ENCODE measurements around the gene VPS13A.

DNA sequence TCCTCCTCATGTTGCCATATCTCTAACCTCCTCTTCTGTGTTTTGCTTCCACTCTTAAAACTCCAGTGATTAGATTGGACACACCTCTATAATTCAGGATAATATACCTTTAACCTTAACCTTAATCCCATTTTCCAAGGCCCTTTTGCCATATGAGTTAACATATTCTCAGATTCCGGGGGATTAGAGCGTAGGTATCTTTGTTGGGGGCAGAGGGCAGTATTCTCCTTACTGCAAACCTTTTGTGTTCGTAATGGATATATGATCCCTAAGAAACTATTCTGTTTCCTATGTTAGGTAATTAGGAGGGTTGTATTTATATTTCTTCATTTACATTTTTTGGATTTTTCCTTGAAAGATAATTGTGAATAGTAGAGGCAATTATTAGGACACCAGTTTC lies 99.5 kb downstream of the VPS13A start:
- TF ChIP-seq TEAD4 (IDR thresholded peaks at IDR 0.05) = no peak
- TF ChIP-seq, protein P1, sequence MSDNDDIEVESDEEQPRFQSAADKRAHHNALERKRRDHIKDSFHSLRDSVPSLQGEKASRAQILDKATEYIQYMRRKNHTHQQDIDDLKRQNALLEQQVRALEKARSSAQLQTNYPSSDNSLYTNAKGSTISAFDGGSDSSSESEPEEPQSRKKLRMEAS (IDR thresholded peaks at IDR 0.05) = no peak
- no peak for TF ChIP-seq CREB1 (IDR thresholded peaks at IDR 0.05; ENCODE audit: low read depth)
